Retinal pigment epithelial cell (primary cell): ENCODE measurements around the gene ERC2.

Experiments used
- DNase-seq: peaks from one replicate; pipeline ENCODE4 v3.0.0-alpha.2; 2010; ENCODE audit warnings: low read depth
- H3K4me3 ChIP-seq: 2 replicates; pipeline ENCODE4 v1.5.1; 2011; ENCODE audit warnings: mild to moderate bottlenecking, low read length, control low read depth, moderate library complexity
- TF ChIP-seq, protein P1 (sequence below): conservative IDR thresholded peaks from 2 replicates; pipeline ENCODE4 v1.5.1; 2011; ENCODE audit warnings: low read depth, low read length, control low read depth, inconsistent platforms

The ERC2 gene

DNA sequence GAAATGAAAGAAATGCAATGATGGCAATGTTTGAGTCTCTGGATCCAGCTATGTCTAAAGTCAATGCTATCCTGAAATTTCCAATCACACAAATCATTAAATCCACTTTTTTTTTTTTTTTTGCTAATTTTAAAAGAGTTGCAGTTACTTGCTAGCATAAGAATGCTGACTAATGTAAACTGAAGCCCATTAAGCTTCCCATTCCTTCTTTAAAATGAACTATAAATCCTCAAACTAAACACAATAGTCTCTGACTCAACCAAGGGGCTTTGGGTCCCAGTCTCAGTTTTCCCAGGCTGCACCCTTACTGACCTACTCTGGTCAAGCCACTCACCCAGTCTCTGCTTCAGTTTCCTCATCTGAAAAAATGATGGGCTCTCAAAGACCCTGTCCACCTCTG is 361.1 kb downstream of the ERC2 start:
- H3K4me3 ChIP-seq, result no peak overlapping the region
- TF ChIP-seq, protein P1, sequence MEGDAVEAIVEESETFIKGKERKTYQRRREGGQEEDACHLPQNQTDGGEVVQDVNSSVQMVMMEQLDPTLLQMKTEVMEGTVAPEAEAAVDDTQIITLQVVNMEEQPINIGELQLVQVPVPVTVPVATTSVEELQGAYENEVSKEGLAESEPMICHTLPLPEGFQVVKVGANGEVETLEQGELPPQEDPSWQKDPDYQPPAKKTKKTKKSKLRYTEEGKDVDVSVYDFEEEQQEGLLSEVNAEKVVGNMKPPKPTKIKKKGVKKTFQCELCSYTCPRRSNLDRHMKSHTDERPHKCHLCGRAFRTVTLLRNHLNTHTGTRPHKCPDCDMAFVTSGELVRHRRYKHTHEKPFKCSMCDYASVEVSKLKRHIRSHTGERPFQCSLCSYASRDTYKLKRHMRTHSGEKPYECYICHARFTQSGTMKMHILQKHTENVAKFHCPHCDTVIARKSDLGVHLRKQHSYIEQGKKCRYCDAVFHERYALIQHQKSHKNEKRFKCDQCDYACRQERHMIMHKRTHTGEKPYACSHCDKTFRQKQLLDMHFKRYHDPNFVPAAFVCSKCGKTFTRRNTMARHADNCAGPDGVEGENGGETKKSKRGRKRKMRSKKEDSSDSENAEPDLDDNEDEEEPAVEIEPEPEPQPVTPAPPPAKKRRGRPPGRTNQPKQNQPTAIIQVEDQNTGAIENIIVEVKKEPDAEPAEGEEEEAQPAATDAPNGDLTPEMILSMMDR, result no peak
- peak; percentile 34 for DNase-seq

DNA sequence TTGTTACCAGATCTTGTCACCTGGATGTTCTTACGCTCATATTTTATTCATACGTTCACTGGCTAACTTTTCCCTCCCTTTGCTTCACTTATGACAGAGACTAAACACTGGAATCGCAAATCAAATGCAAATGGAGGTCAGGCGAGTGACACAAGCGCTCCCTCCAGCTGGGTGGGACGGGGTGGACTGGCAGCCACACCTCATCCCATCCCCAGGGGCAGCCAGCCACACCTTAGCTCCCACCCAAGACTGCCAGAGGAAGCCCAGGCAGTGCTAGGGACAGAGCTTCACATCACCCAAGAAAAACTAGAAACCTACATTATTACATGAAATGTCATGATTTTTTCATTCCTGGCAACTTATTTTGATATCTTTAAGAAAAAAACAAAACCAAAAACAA is 366.2 kb downstream of the ERC2 start:
- no peak overlapping the region for H3K4me3 ChIP-seq
- no peak for DNase-seq
- TF ChIP-seq, protein P1, result no peak

DNA sequence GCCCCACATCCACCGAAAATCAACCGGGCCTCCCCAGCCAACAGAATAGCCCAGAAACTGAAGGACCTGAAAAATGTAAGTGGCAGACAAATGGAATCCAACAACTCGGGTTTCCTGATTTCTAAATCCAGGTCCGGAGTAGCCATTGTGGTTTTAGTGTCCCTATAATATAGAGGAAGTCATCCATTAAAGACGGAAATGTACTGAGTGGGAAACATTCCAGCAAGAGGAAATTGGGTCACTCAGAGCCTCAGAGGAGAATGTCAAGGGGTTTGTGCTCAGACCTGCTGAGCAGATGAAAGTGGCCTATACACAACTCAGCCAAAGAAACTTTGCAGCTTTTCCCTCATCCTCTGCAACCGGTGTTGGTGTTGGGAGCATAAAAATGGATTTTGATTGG is 366.7 kb downstream of the ERC2 start:
- no peak for DNase-seq
- TF ChIP-seq, protein P1, result no peak

DNA sequence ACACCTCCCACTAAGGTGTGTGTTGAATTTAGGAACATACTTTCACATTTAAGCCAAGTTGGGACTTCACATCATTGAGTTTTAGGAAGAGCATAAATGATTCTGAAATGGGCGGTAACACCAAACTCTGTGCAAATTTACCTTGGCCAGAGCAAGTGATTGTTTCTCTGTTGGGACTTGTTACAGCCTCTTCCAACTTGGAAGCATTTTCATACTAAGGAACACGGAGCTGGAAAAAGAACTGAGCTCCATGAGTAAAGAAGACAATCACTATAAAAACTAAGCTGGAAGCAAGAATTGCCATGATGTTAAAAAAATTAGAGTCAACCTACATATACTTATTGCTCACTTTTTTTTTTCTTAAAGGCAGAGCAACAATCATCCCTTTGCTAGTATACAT is 371.3 kb downstream of the ERC2 start:
- no peak overlapping the region for H3K4me3 ChIP-seq
- TF ChIP-seq, protein P1, result no peak
- DNase-seq, result no peak

More for the DNA sequence above, 366.7 kb downstream of the ERC2 start:
- no peak overlapping the region for H3K4me3 ChIP-seq

DNA sequence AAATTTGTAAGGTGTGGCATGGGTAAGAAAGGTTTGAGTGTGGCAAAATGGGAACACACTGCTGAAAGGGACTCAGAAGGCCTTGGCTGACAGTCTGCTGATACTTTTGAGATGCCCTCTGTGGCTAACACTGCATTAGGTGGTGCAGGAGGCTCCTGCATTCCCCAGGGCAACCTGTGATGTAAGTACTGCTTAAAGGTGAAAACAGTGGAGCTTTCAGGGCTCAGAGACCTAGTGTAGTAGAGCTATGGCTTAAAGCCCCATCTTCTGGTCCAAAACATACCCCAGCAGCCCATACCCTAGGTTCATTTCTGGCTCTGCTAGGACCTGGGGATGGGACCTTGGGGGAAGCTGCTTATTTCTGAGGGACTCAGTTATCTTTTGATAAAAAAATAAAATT is 374.1 kb downstream of the ERC2 start:
- TF ChIP-seq, protein P1, result no peak
- H3K4me3 ChIP-seq, result no peak overlapping the region
- DNase-seq, result no peak

DNA sequence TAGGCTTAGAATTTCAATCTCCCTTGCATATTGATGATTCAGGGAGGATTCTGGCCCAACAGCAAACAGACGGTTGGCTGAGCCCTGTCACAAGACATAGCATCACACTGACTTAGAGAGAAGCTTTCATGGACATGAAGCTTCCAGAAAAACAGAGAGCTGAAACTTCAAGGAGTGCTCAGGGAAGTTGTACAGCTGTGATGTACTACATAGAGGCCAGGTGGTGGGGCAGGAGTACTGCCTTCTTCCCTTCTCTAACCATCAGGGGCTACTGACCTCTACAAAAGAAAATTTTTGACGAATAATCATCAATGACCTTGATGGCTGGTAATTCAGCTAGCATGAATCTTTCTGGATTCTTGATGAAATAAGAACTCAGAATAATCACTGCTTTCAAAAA is 378.5 kb downstream of the ERC2 start:
- no peak for DNase-seq
- no peak overlapping the region for H3K4me3 ChIP-seq
- TF ChIP-seq, protein P1, result no peak

DNA sequence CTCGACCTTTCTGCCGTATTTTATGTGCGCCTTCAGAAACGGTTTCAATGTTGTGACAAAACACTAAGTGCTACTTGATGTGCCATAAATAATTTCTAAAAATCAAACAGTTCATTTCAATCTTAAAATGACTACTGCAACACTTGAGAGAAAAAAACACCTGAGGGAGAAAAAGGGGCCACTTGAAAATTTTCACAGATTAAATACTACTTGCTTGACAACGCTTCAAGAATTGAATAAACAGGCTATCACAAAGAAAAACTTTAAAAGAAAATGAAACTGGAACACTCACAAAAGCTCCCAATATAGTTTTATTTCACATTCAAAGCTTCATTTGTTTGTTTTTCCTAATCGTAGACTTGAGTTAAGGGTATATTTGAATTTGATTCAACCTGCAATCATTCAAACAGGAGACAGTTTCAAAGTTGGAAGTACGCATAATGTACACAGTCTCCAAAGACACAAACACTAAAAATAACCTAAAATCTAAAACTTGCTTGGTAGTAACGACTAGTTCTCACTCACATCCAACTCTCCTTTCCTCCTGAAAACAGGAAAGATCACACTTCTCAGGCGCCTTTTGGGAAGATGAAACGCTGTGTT is 380.7 kb downstream of the ERC2 start:
- TF ChIP-seq, protein P1, result no peak
- no peak for DNase-seq
- H3K4me3 ChIP-seq, result no peak overlapping the region
